HG03280 (cell line): Measurements from ENCODE around the gene HIRA.
A peak's percentile ranks its signal among the peaks of the same experiment; 100 is the strongest.

ENCODE experiments used
- ATAC-seq: cut with Tn5 transposase; IDR thresholded peaks from one replicate; pipeline ENCODE4 v1.9.1; 2021; ENCODE audit warnings: mild to moderate bottlenecking, moderate library complexity; ENCODE audit not compliant: unreplicated experiment

HIRA gene

GRCh38 chr22:19431649-19432132 lies at the start of gene HIRA:
Gene HIRA, minus strand, starts transcription at chr22:19431733. Its CDS starts 257 bp downstream, at chr22:19431476.
- peak; percentile 48 for ATAC-seq

GRCh38 chr22:19480789-19481188 lies 49.3 kb upstream of the HIRA start:
- no peak for ATAC-seq

DNA sequence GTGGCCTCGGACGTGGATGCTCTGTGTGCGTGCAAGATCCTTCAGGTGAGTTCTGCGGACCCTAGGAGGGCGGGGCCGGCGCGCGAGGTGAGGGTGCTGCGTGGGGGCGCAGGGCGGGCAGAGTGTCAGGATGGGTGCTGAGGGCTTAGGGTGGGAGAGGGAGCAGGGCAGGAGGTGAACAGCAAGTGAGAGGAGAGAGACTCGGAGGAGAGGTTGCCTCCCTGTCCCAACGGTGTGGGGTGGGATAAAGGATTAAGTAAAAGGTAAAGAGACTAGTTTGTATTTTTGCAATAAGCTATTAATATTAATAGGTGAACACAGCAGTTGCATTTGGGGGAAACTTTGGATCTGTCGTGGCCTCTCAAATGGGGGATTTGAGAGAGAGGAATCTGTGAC lies 48.6 kb upstream of the HIRA start:
- ATAC-seq, result no peak

GRCh38 chr22:19479355-19480172 lies 48.0 kb upstream of the HIRA start, which contains the start of gene CDC45:
Gene CDC45, plus strand, starts transcription at chr22:19479920. Its CDS starts 49 bp downstream, at chr22:19479969.
- ATAC-seq, result peak; percentile 87

- ATAC-seq, result peak; percentile 53
Observed at GRCh38 chr22:19478901-19479354, 47.4 kb upstream of the HIRA start, which contains the start of gene UFD1. Gene UFD1, minus strand, starts transcription at chr22:19479193. Its CDS starts 108 bp downstream, at chr22:19479085.

DNA sequence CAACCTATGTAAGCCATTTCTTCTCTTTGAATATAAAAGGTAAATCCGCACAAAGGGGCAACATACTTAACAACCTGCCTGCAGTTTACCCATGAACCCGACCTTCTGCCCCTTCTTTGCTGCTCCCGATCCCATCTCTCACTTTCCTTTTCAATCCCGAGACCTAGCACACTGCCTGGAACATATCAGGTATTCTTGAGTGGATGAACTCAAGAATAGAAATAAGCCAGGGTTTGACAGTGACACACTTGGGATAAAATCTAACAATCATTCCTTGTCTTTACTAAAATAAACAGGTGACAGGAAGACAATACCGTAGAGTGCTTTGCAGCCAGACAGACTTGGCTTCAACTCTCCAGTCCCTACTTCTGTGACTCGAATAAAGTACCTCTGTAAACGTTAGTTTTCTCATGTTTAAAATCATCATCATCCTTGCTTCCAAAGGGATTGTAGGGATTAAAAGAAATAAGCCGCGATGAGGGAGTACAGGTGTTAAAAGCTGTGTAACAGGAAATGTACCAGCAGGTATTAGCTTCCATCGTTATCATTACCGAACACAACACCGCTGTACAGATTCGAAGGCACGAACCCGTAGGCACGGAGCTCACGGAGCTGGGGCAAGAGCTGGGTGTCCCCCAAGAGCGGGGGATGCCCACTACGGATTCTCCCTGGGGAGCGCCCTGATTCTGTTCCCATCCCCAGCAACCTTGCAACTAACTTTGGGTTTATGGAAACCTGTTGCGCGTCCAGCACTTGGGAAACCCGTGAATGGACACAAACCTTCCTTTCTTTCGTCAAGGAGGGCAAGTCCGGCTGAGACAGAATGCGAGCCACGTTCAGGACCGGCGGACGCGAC lies 46.7 kb upstream of the HIRA start:
- ATAC-seq, result no peak

- no peak for ATAC-seq
Observed at GRCh38 chr22:19477321-19478044, 46.0 kb upstream of the HIRA start.

GRCh38 chr22:19476023-19476422 lies 44.5 kb upstream of the HIRA start:
- ATAC-seq, result no peak

DNA sequence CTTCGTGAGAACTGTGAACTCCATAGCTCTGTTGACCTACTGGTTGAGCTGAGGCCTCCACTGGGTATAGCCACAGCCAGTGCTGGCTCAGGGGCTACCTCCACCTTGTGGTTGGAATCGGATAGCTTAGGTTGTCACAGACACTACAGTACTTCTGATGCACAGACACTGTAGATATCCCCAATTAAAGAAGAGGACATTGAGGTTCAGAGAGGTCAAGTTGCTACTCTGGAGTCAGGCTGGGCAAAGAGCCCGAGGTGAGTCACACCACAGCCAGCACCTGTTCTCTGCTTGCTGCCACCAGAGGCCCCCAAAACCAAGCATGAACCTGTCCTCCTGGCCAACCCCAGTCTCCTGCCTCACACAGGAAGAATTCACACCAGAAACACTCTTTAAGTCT lies 42.0 kb upstream of the HIRA start:
- no peak for ATAC-seq

DNA sequence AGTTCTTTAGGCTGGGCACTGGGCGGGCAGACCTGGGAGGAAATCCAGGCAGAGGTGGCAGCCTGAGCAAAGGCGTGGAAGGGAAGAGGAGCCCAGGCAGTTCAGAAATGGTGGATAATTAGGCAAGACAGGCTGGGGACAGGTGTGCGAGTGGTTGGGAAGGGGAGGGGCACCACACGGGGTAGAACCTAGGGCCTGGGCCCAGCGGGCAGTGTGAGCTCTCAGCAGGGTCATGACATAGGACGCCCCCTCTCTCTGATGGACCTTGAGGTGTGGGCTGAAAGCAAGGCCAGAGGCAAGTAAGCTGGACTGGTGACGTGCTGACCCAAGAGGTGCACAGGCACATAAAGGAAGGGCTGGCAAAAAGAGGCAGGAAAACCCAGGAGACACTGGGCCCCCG lies 40.7 kb upstream of the HIRA start:
- ATAC-seq, result no peak

GRCh38 chr22:19471572-19471971 lies 40.0 kb upstream of the HIRA start:
- no peak for ATAC-seq

- ATAC-seq, result no peak
Observed at GRCh38 chr22:19470010-19470409, 38.5 kb upstream of the HIRA start.

DNA sequence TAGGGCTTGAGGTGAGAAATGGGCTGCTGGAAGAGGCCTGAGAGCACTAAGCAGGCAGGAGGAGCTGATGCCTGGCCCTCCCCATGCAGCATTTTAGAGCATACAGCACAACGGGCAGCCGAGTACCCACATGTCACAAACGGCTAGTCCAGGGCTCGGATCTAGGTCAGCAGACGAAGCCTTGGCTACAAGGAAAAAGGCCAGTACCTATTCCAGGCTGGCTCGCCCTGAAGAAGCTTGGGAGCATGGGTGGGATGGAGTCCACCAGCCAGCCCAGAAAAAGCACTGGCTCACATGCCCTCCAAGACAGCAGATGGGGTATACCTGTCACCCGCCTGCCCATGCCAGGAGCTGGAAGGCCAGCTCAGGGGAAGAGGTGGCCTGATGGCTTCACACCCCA lies 37.9 kb upstream of the HIRA start:
- ATAC-seq, result no peak

DNA sequence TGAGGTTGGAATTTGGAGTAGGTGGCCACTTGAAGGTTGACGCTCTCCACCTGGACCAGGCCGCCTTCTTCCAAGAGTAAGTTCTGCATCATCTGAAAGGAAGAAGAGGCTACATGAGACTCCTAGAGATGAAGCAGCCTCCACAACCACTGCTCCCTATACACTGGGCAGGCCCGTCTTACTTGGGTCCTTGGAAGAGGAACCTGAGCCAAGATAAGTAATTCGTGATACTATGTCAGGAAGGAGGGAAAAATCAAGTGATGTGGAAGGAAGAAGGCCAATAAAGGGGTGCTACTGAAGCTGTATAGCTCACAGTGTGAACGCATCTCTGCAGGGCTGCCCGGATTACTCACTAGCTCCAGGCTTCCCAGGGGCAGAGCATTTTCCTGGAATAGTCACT lies 36.4 kb upstream of the HIRA start:
- no peak for ATAC-seq

DNA sequence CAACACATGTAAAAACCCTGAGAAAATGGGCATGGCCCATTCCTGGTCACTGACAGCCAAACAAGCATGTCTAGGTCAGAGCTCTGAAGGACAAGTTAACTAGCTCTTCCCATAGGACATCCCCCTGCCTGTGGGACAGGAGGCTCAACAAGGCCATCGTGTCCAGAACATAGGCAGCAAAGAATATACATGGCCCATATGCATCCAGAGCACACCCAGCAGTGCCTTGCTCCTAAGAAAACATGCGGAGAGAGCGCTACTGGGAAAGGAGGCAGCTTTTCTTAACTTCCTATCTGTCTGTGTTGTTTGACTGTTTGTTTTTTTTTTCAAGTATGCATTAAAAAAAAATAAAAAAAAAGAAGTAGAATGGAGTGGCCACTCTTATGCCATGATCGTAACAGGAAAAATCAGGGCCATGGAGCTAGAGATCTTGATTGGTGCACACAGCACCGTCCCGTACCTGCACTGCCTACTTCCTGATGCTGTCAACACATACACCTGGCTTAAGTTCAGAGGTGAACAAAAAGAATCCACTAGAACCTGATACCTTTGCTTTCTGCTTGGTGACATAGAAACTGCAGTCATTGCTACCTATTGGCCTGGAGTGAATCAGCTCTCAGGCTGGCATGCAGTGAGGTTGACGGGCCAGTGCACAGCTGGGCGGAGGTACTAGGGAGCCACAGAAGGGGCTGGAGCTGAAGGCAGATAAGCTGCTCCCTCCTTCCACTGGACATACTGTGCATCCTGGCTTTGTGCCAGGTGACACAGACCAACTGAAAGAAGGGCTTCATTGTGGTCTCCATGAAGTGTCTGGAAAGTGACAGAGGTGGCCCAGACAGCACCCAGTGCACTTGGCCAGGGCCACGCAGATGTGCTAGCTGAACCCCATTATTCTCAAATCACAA lies 35.6 kb upstream of the HIRA start:
- no peak for ATAC-seq

DNA sequence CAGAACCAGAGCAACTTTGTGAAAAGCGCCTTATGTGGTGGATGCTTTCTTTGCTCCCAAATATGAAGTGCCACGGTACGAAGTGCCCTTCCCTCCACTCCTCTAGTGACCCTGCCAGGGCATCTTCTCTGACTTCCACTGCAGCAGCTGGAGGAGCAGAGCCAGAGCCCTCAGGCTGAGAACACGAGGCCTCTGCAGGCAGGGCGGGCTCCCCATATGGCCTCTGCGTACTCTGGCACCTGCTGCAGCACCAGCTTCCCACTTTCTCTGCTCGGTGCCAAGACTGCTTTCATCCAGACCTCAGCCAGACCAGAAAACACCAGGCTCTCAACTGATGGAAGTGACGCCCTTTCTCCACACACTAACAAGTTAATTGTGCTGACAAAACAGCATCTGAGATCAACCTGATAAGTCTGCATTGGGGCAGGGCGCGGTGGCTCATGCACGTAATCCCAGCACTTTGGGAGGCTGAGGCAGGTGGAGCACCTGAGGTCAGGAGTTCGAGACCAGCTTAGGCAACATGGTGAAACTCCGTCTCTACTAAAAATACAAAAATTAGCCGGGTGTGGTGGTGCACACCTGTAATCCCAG lies 34.7 kb upstream of the HIRA start:
- no peak for ATAC-seq

- ATAC-seq, result no peak
Observed at GRCh38 chr22:19464975-19465374, 33.4 kb upstream of the HIRA start.

DNA sequence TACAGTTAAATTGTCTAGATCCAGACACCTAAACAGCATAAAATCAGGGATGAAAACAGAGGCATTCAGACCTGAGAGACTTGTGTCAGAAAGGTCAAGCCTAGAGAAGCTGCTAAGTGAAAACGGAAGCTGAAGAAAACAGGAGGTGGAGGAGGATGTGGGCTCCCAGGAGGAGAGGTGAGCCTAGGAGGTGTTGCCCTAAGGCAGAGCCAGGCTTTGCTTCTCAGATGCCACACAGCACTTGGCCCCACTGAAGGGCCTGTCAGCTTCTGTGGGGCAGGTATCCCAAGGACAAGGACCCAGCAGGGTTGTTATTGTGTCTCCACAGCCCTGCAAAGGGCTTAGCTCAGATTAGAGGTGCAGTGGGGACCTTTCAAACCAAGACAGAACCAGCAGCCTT lies 33.0 kb upstream of the HIRA start:
- ATAC-seq, result no peak
